HG02798 (cell line): Measurements from ENCODE around the gene TNS4.
"Not testable (repeated sequence)": the region's sequence is repeated elsewhere in the genome, so short reads cannot be mapped to it uniquely, and the experiment has no call there.

Experiments used
- ATAC-seq: cut with Tn5 transposase; IDR thresholded peaks from one replicate; pipeline ENCODE4 v1.9.1; 2021; ENCODE audit warnings: mild to moderate bottlenecking; ENCODE audit not compliant: unreplicated experiment, poor library complexity

Gene TNS4, protein sequence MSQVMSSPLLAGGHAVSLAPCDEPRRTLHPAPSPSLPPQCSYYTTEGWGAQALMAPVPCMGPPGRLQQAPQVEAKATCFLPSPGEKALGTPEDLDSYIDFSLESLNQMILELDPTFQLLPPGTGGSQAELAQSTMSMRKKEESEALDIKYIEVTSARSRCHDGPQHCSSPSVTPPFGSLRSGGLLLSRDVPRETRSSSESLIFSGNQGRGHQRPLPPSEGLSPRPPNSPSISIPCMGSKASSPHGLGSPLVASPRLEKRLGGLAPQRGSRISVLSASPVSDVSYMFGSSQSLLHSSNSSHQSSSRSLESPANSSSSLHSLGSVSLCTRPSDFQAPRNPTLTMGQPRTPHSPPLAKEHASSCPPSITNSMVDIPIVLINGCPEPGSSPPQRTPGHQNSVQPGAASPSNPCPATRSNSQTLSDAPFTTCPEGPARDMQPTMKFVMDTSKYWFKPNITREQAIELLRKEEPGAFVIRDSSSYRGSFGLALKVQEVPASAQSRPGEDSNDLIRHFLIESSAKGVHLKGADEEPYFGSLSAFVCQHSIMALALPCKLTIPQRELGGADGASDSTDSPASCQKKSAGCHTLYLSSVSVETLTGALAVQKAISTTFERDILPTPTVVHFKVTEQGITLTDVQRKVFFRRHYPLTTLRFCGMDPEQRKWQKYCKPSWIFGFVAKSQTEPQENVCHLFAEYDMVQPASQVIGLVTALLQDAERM

DNA sequence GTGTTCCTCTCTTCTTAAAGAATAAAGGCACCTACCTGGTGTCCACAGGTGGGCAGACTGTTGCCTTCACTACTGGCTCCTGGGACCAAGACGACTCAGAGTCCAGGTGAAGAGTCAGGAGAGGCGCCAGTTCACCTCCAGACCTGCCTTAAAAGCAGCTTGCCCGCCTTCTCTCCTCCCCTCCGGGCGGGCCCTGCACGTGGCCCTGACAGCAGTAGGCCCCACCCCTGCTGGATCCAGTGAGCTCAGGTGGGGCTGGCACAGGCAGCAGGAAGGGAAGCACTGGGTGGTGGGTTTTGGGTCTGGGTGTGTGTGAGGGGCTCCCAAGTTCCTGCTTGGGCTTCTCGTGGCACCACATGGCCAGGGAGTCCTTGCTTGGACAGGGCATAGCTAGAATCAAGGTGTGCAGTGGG lies at the start of gene TNS4:
Gene TNS4 (minus strand): TSS at position 125 of the 413 bp plus-strand sequence. CDS start 5,198 bp downstream, outside the sequence.
- no peak for ATAC-seq

DNA sequence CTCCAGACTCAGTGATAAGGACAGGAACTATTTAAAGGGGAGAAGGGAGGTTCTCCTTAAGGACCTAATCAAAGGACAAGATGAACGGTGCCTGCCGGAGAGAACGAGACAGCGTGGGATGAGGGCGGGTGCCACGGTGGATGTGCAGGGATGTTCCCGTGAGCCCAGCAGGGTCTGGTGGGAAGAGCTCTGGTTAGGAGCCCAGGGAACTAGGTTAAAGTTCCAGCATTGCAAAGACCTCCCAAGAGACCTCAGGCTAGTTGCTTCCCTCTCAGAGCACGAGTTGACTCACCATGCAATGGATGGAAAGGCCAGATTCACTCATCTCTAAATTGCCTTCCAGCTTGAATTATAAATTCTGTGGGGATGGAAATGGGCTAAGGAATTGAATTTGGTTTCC lies 49.2 kb upstream of the TNS4 start:
- ATAC-seq = no peak

DNA sequence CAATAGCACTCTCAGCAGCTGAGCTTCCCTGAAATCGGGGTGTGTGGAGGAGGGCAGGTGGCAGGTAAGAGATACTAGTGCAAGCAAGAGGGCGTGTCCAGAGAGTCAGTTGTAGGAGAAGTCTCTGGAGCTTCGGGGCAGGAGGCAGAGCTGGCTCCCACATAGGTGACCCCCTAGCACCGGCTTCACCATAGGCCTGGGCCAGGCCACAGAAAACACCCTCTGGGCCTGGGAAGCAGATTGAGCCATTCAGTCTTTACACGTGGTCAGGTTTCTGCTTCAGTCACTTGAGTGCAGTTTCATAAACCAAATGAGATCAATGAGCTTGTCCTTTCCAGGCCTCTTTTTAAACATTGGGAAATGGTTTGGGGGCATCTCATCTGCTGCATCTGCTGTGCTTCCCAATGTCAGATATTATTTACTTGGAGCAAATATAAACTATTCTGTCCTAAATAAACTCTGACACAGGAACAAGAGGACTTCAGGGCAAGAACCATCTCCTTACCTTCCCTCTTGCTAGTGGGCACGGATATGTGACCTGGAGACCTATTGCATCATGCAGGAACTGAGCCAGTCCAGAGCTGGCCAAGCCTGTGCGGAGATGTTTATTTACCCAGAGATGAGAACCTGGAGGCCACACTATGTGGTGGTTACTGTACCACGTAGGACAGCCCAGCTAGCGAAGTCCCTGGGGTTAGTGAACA lies 47.7 kb upstream of the TNS4 start:
- no peak for ATAC-seq

DNA sequence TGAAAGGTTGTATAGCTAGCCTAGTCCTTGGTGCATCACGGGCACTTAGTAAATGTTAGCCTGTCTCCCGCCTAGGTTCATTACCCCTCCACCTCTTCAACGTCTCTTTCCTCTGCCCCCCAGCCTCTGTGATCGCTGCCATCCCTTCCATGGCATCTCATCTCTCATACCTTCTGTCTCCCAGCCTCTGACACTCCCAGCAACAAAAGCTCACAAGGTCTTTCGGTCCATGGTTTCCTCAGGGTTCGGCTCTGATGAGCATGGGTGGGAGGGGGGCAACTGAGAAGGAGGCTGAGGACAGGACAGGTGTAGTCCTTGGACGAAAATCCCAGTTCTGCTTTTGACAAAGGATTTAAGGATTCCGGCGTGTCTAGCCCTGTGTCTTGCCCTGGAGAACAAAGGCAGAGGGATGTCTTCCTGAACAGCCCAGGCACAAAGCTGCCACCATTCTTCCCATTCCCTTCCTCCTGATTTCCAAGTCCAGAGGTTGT lies 47.1 kb upstream of the TNS4 start:
- ATAC-seq = no peak

DNA sequence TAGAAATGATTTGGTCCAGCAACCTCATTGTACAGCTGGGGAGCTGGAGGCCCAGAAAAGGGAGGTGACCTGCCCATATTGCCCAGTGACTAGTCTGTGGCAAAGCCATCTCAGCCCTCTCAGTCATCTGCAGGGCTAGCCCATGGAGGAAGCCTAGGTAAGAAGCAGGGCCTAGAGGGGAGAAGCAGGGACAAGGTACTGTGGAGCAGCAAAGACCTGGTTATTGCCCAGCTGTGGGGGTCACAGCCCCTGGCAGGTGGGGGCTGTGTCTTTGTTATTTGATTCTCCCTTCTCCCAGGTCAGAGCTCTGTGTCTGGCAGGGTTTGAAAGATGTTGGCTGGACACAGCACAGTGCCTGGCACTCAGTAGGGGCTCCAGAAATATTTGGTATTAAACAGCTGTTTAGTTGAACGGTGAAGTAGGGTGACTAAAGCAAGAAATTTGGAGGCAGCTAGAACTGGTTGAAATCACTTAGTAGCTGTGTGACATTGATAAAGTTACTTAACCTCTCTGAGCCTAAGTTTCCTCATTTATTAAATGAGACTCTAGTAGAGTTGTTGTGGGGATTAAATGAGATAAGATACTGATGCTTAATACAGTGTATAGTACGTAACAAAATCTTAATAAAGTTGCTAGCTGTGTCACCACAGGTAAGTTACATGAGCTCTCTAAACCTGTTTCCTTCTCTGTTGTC lies 46.5 kb upstream of the TNS4 start:
- ATAC-seq = no peak

DNA sequence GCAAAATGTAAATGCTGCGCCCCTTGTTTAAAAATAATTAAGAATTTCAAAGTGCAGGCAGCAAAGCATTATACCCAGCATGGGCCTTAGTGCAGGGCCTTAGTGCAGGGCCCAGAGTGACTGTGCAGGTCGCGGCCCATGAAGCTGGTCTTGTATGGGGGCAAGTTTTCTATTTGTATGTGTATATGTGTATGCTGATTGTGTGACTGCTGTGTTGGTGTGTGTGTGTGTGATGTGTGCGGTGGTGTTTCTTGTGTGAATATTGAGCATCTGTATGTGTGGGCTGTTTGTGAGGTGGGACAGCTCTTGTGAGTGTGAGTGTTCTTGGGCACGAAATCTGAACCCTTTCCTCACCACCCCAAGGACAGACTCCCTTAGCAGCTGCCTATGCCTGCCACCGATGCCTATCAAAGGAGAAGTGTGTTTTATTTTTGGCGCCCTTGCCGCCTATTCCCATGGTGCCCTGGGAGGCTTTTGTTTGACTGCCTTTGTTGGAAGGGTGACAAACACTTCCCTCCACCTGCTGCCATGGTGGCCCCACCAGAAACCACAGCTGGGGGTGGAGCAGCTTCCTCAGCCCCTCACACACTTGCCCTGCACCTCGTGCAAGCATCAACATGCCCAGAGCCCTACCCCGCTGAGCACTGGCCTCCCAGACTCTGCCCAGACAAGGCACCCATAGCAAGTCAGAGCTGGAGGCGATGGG lies 45.8 kb upstream of the TNS4 start:
- peak; percentile 32 for ATAC-seq

DNA sequence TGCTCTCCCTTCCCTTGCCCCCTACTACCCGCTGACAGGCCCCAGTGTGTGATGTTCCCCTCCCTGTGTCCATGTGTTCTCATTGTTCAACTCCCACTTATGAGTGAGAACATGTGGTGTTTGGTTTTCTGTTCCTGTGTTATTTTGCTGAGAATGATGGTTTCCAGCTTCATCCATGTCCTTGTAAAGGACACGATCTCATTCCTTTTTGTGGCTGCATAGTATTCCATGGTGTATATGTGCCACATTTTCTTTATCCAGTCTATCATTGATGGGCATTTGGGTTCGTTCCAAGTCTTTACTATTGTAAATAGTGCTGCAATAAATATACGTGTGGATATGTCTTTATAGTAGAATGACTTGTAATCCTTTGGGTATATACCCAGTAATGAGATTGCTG lies 45.1 kb upstream of the TNS4 start:
- ATAC-seq = not testable (repeated sequence)

DNA sequence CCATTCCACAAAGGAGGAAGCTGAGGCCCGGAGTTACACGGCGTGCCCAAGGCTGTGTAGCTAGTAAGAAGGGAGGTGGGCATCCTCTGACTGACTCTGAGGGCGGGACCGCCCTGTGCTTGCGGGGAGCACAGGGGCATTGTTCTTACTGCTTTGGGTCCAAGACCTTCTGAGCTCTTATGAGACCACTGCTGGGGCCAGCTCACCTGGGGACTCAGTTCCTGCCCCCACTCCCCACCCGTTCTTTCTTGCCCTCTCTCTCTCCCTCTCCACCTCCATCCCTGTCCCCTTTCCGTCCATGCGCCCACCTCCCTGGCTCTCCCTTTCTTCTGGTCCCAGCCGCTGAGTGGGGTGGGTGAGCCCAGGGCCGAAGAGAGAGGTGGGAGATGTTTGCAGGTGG lies 44.2 kb upstream of the TNS4 start:
- ATAC-seq = no peak

DNA sequence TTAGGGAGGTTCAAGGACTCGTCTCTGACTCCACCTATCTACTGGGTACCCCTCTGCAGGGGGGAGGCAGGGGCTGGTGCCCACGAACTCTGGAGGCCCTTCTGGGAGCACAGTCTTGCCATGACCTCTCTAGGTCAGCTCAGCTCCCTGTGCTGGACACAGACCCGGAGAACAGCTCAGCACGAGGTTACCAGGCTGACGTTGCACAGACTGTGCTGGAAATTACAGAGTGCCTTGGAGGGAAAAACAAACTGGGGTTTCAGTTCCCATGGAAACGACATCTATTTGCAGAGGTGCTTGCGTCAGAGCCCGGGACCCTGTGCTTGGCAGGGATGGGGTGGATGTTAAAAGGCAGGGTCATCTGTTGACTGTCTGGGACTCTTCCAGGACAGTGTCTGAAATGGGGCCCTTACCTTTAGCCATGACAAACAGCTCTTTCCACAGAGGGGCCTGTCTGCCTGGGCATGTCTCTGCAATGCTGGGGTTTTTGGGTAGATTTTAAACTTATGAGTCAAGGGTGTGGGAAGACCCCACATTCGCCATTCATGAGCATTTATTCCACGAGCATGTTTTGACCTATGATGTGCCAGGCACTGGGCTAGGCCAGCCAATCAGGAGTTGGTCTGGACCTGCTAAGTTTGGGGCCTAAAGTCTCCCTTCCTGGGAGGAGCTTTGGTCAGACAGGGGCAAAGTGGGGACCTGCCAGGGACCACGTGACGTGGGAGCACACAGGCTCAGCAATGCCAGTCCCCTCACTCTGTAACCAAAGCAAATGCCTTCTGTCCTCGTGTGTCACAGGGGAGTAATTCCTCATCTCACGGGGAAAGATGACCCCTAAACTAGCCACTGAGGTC lies 41.4 kb upstream of the TNS4 start:
- peak; percentile 59 for ATAC-seq

DNA sequence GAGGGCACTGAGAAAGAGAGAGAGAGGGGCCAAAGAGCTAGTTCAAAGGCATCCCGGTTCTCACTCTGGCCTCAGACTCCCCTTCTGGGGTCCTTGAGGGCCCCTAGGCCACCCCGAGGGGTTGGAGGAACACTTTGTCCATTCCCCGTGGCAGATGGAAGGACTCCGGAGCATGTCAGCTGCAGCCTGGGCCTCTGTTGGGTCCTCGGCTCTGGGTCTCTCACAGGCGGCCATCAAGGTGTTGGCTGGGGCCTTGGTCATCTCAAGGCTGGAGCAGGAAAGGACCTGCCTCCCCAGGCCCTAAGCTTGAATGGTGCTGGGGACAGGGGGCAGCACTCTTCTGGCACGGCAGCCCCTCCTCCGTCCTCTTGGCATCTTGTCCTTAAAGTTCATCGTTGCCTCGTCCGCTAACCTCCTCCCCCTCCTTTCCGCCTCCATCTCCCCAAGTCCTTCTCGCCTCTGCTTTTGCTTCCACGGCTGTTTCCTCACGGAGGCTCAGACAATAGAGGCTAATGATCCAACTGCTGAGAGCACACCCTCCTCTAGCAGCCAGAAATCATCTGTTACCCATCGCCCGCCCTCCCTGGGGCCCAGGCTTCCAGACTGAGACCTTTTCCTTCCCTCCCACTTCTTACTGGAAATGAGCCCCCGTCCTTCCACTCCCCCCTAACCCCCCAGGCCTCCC lies 40.6 kb upstream of the TNS4 start:
- no peak for ATAC-seq

DNA sequence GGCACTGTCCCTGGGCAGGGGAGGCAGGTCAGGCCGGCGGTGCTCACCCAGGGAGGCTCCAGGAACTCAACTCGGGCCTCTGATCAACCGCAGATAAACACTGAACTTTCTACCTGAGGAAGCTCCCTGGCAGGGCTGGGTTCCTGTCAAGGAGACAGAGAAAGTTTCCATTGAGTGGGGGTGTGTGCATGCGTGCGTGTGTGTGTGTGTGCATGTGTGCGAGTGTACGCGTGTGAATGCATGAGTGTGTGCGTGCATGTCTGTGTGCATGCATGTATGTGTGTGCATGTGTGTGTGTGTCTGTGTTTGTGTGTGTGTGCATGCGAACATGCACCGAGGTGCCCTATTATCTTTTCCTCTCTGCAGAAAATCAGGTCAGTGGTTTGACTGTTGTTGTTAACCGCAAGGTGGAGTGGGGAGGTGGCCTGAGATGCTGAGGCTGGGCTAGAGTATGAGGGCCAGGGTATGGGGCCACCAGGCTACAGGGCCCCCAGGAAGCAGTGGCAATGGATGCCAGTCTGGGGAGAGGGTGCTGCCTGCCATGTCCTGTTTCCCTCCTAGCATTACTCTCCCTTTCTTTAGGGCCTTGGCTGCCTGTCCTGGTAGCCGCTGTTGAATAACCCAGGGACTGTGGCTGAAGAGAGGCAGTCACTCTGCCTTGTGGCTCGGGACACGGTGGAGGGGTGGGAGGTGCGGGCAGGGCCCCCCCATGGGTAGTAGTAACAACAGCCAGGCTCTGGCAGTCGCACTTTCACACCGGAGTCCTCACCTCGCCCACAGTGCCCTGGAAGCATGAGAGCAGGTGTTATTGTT lies 39.8 kb upstream of the TNS4 start:
- no peak for ATAC-seq

DNA sequence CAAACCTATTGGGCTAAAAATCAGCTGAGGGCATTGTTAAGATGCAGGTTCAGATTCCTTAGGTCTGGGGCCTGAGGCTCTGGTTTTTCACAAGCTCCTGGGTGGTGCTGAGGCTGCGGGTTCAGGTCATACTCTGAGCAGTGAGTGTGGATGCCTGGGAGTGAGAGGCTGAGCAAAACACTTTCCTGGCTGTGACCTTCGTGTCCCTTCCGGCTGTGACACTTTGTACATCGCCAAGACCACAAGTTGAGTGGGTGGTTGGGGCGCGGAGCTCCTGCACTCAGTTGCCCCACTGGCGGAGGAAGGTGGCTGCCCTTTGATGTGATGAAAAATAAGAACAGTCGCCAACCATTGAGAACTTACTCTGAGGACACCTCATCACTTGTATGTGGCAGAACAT lies 39.0 kb upstream of the TNS4 start:
- ATAC-seq = no peak

DNA sequence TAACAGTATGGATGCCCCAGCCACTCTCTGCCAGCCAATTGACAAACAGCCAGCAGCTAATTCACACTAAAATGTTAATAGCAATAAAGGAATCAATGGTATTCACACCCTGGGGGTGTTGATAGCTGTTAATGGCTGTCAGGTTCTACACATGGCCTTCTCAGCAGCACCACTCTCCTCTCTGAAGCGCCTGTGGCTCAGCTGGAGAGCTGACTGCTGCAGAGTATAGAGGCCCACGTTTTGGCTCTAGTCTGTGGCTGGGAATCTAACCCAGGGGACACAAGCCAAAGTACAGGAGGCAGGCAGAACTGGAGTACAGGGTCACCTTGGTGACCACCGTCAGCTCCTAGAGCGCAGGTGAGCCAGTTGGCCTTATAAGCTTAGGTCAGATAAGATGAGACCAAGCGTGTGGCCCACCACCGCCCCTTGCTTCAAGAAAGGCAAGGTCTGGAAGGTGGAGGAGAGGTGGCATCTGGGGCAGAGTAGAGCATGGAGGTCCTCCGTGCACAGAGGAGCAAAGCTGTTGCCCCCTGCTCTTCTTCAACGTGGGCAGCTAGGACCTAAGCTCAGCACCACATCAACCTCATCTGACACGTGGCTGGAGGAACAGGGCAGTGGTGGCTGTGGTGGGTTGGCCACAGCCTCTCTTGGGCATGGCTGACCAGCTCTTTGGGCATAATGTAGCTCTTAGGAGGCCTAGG lies 38.4 kb upstream of the TNS4 start:
- ATAC-seq = no peak

DNA sequence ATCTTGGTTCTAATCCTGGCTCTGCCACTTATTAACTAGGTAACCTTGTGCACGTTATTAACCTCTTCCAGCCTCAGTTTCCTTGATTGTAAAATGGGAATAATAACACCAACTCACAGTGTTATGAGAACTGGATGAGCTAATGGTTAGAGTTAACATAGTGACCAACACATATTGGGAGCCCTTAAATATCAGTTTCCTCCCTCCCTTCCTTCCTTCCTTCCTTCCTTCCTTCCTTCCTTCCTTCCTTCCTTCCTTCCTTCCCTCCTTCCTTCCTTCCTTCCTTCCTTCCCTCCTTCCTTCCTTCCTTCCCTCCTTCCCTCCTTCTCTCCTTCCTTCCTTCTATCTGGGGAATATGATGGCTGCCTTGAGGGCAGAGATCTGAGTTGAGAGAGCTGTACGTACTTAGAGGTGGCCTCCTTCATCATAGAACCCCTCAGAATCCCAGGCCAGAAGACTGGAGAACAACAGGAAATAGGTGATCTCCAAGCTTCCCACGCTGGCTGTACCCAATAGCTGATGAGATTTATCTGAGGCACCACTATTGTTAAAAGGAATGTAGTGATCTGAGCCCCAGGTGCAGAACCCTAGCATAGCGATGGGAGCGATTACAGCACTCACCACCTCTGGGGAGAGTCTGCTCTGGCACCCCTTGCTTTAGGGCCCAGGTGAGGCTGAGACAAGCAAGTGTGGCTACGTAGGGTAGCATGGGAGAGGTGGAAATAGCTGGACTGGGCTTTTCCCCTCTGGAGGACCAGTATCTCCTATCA lies 37.7 kb upstream of the TNS4 start:
- ATAC-seq = no peak

DNA sequence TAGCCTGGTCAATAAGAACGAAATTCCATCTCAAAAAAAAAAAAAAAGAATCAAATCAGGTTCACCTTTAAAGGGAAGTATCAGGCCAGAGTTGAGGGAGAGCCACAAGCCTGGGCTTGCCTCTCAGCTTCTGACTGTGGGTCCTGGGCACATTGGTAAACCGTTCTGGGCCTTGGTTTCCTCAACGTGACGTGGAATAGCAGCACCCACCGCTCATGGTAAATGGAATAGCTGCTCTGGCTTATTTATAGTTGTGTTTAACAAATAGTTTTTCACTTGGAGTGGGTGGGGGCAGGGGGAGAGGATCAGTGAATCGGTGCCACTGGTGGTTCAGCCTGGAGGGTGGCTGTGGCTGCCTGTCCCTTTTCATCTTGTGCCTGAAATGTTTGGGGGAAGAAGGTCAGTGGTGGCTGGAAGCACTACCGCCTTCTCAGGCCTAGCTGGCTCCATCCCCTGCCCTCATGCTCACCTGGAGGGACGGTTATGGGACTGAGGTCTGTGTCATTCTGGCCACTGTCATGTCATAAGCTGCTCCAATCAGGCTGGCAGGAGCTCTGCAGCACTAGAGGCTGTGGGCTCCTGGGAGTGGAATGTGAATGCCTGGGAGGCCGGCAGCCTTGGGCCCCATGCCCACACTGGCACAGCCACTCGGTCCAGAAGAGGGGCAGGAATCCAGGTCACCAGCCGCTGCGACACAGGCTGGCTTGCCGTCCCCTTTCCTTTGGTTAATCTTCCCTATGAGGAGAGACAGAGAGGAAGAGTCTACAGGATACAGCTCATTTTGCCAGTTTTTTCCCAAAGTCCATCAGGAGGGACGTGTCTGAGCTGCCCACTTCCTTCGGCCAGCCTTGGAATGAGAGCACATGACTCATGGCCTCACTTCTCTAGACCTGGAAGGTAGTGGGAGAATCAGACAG lies 36.9 kb upstream of the TNS4 start:
- ATAC-seq = no peak
